HL-60/S4 (cell line): Measurements from ENCODE around the gene SLC34A3.

Experiments used
- in situ Hi-C: fragments of 300-500 bp; cut with MboI; formaldehyde crosslinking; loops from 2 replicates; pipeline ENCODE4 v1.14.3; 2022; ENCODE audit warnings: low sequenced_read_pairs

SLC34A3 gene

DNA sequence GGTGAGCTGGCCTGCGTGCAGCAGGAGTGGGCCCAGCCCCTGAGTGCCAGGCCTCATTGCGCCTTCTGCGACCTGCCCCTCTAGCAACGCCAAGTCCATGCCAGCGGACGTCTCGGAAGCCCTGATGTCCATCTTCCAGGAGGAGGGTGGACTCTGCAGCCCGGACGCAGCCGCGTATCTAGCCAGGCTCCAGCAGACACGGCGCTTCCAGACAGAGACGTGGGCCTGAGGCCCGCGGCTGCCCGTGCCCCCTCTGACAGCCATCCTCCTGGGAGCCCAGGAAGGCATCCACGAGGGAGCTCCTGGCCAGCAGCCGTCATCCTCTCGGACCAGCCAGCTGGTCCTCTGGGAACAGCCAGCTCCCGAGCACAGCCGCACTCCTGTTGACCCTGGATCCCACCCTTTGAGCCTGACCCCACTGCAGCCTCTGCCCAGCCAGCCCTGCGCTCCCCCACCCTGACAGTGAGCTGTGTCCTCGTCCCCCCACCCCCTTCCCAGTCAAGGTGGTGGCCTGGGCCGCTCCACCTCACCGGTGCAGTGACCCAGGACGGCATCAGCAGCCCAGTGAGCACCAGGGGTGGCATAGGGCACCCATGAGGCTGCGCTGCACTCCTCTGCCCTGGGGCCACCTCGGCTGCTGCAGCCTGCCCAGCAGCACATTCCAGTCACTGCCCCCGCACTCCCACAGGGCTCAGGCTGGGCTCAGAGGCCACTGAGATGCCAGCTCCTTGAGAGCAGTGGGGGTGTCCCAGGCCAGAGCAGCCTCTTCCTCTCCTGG lies 14.3 kb upstream of the SLC34A3 start:
- in situ Hi-C loops: loop anchor here (25.0 kb wide), 1 partner anchor 429 kb away; the partner anchor contains the start of genes CCDC183 and TMEM141

DNA sequence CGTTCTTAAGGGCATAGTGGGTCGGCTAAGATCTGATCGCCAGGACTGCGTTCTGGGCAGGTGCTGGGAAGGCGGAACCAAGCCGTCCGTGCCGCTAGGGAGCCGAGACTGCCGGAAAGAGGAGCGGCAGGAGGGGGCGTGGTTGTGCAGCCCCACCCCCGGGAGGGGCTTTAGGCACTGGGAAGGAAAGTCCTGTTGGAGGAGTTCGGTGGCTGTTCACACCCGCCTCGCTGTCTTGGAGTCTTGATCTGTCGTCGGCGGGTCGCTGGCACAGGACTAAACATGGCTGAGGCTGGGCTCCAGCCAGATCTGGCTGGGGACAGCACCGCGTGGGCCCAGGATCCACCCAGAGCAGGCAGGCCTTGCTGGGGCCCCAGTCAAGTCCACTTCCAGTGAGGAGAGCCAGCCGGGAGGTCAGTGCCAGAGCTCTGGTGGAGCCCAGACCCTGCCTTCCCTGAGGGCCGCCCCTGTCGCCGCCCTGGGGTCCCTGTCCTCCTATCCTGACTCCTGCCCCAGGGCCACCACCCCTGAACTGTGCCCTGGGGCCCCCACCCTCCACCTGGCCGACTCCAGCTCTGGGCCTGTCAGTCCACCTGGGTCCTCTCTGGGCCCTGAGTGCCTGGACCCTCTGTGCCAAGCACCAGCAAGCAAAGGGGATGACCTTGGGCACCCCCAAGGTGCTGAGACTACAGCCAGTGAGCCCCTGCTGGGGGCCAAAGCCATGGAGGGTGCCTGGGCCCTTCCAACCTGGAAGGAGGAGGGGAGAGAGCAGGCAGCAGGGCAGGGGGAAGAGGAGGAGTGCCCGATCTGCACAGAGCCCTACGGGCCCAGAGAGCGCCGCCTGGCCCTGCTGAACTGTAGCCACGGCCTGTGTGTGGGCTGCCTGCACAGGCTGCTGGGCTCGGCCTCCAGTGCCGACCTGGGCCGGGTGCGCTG lies 13.2 kb upstream of the SLC34A3 start:
- in situ Hi-C loops: loop anchor here (25.0 kb wide), 1 partner anchor 430 kb away; the partner anchor contains the start of genes CCDC183 and TMEM141

DNA sequence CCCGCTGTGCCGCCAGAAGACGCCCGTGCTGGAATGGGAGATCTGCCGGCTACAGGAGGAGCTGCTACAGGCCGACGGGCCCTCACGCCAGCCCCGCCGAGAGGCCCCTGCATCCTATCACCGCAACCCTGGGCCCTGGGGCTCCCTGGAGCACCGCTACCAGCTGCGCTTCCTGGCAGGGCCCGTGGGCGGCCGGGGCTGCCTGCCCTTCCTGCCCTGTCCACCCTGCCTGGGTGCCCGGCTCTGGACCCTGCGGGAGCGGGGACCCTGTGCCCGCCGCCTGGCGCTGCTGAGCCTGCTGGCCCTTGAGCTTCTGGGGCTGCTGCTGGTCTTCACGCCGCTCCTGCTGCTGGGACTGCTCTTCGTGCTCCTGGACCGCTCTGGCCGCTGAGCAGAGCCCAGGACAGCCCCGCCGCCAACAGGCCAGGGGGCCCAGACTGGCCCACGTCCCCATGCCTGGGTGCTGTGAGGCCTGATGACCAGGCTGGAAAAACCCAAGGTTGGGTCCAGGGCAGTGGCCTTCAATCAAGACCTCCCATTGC lies 12.4 kb upstream of the SLC34A3 start:
- in situ Hi-C loops: loop anchor here (25.0 kb wide), 1 partner anchor 431 kb away; the partner anchor contains the start of genes CCDC183 and TMEM141

DNA sequence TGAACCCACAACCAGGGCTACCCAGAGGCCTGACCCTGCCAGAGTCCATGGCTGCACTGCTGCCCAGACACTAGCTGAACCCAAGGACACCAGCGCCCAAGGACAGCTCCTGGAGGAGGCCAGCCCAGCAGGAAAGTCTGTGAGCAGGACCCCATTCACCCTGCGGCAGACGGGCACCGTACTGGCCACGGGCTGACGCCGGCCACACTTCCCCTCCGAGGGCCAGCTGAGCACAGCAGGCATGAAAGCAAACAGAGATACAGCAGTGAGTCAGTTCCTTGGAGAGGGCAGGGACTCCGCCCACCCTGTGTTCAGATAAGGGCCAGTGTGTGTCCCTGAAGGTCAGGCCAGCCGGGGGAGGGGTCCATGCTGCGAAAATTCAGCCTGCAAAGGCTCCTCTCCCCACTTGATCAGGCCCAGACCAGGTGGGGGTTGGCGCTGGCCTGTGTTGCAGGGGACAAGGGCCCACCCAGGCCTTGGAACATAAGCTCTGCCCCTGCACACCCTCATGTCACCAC lies 11.9 kb upstream of the SLC34A3 start:
- in situ Hi-C loops: loop anchor here (25.0 kb wide), 1 partner anchor 432 kb away; the partner anchor contains the start of genes CCDC183 and TMEM141

DNA sequence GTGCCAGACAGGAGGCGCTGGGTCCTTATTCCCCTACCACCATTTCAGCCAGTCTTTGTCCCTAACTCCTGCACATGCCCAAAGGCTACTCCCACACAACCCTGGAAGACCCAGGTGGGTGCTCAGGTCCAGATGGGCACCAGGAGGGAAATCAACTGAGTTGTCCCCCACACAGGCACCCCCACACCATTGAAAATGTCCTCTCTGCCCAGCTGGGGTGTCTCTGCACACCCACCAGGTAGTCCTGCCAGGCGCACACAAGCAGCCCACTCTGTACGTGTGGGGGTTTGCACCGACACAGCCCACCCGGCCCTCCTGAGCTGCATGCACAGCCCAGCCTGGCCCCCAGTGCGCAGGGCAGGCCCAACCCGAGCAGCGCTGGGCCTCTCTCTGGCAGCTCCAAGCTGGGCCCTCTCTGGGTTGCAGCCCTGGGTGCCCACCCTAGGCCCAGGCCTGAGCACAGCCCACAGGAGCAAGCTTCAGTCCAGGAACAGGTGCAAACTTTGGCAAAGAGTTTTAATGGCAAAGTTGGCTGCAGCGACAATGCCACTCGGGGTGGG lies 10.9 kb upstream of the SLC34A3 start:
- in situ Hi-C loops: loop anchor here (25.0 kb wide), 1 partner anchor 433 kb away; the partner anchor contains the start of genes CCDC183 and TMEM141

DNA sequence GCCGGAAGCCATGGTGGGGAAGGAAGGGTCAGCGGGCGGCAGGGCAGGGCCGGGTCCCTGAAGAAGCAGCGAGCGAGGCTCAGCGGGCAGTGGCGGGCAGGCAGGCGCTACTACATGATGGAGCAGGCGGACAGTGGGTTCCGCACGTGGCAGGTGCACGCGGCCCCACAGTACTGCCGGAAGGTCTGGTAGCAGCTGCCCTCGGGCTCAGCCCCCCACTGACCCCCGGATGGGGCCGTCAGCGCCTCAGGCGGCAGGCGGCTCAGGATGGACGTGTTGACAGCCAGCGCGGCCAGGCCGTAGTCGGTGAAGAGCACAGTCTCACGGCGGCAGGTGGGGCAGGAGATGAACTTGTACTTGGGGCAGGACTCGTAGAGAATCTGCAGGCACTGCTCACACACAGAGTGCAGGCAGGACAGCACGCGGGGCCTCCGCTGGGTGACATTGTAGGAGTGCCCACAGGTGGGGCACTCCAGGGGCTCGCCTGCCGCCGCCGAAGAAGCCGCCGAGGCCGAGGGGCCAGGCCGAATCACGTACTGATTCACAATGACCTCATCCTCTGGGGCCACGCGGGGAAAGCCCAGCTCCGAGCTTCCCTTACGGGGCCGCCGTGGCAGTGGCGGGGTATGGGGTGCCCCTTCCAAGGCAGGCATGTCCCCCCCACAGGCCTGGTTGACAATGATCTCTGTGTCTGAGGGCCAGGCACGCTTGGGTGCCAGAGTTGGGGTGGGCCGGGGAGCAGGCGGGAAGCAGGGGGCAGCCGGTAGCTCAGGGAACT lies 10.2 kb upstream of the SLC34A3 start:
- in situ Hi-C loops: loop anchor here (25.0 kb wide), 1 partner anchor 433 kb away; the partner anchor contains the start of genes CCDC183 and TMEM141

DNA sequence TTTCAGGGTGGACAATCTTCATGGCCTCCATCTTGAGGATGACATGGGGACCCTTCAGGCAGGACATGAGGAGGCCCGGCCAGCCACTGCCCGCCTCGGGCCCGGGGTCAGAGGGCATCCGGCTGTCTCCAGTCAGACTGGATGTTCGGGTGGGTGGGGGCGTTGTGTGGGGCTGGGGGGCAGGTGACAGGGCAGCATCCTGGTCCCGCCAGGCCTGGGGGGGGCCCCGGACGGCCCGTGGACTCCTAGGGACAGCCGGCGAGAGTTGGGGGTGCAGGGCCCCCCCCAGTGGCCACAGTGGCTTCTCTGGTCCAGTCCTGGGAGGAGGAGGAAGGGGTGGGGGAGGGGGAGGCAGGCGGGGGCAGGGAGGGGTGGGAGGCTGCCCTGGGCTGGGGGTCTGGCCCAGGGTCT lies 9.6 kb upstream of the SLC34A3 start:
- in situ Hi-C loops: loop anchor here (25.0 kb wide), 1 partner anchor 434 kb away; the partner anchor contains the start of genes CCDC183 and TMEM141

DNA sequence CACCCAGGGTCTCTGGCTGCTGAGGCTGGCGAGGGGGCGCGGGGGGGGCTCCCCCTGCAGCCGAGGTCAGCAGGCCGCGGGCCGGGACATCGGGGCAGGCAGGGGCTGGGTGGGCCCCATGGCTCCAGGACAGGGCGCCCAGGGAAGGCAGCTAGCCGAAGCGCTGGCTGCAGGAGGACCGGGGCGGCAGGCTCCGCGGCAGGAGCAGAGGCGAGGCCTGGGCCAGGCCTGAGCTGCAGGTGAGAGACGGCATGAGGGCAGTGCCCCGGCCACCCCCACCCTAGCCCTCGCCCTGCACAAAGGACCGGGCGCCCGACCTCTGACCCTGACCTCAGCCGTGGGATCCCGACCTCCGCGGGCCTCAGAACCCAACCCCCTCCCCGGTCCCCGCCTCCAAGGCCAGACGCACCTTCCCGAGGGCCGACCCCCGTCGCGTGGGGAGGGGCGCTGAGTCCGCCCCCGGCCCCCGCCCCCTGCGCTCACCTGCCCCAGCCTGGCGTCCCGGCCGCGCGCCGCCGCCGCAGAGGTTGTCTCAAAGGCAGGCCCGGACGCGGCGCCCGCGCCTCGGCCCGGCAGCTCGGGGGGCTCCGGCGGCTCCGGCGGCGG lies 9.1 kb upstream of the SLC34A3 start:
- in situ Hi-C loops: loop anchor here (25.0 kb wide), 1 partner anchor 434 kb away; the partner anchor contains the start of genes CCDC183 and TMEM141

DNA sequence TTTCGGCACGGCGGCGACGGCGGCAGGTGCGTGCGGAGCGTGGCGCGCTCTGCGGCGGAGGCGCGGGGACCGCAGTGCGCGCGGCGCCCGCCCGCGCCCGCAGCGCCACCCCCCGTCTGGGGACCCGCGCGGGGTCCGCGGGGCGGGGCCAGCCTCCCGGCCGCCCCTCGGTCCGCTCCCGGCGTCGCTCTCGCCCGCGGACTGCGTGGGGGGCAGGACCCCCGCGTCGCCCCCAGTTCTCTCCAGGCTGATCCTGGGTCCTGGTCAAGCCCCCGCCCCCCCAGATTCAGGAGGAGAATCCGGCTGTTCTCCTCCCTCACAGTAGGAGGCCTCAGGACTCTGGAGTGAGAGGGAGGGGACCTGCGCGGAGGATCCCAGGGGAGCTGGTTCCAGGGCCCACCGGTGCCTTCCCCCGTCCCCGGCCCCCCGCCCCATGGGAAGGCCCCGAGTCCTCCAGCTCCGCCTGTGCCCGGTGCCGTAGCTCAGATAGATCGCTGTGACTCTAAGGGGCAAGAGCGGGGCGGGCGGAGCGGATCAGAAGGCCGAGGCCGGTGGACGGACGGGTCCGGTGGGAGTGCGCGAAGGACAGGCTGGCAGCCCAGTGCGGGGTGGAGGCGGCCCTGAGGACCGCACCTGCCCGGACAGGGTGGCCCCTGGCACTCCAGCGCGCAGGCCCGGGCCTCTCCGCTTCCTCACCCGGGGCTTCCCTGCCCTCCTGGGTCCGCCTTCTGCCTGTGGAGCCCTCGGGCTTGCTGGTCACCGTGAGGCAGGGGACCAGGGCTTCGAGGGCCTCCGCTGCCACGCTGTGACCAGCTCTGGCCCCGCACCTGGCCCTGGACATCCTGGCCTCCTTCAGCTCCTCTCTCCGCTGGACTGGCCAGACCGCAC lies 8.3 kb upstream of the SLC34A3 start, which contains the start of gene RNF208:
Gene RNF208 (minus strand): TSS at position 51 of the 888 bp plus-strand sequence. CDS start 1,028 bp downstream, outside the sequence.
- in situ Hi-C loops: loop anchor here (25.0 kb wide), 1 partner anchor 435 kb away; the partner anchor contains the start of genes CCDC183 and TMEM141

DNA sequence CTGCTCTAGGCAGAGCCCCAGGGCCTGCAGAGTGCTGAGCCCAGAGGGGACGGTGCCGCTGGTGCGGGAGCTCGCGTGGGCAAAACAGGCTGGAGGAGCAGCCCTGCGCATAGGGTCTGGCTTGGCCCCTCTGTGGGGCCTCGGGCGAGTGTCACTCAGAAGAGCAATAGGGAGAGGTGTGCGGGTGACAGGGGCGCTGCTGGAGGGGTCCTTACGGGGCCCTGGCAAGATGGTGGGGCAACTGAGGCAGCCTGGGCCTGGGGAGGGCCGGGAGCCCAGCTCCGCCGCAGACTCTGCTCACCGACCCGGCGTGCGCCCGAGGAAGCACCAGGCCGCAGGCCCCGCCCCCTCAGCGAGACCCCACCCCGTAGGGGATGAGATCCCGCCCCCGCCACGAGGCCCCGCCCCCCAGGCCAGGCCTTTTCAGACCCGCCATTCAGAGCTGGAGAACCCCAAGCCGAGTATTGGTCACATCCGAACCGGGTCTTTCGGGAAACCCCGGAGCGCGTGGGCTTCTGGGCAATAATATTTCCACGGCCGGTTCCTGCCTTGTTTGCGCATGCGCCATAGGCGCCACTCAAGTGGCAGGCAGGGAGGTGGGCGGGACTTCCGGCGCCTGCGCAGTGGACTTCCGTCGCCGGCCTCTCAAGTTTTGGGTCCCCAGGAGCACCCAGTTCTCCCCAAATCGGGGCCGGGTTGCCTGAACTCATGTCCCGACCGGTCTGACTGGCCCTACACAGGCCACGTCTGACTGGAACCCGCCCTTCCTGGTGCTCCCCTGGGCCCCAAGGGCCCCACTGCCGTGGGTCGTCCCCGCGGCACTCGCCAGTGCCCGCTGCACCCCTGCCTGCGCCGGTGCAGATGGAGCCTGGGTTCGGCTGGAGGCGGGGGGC lies 7.4 kb upstream of the SLC34A3 start:
- in situ Hi-C loops: loop anchor here (25.0 kb wide), 1 partner anchor 436 kb away; the partner anchor contains the start of genes CCDC183 and TMEM141

DNA sequence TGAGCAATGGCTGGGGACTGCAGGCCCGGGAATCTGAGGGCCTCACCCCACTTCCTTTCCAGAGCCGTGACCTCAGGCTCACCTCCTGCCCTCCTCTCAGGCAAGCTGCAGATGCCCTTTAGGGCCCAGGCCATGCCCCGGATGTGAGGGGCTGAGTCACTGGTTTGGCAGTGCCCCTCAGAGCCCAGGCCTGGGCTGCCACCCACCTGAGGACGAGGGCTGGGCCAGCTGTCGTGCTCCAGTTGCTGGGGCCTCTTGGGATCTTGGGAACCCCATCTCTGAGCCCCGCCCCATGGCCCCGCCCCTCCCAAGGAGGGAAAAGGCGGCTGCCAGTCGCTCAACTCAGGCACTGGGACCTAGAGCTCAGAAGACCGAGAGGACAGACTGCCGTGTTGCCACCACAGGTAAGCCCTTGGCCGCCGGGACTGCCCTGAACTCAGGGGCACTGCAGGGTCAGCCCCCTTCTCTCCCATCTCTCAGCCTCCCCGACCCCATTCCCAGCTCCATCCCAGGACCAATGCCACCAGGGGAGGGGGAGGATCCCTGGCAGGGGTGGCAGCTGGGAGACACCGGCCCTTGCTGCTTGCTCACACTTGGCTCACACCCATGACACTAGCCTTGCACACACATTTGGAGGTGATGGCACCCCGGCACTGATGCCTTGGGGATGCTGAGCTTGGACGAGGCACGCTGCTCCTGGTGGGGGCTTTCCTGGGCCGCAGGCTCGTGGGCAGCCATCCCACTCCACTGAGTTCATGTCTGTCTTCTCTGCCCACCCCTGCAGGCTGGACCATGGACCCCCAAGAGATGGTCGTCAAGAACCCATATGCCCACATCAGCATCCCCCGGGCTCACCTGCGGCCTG lies 5.6 kb upstream of the SLC34A3 start, which contains the start of gene CYSRT1:
Gene CYSRT1 (plus strand): TSS at position 345 of the 865 bp plus-strand sequence. CDS start 448 bp downstream, at position 793.
- in situ Hi-C loops: loop anchor here (5.0 to 25.0 kb wide), 2 partner anchors 103 to 438 kb away; partner anchors contain the start of genes CCDC183 and TMEM141

DNA sequence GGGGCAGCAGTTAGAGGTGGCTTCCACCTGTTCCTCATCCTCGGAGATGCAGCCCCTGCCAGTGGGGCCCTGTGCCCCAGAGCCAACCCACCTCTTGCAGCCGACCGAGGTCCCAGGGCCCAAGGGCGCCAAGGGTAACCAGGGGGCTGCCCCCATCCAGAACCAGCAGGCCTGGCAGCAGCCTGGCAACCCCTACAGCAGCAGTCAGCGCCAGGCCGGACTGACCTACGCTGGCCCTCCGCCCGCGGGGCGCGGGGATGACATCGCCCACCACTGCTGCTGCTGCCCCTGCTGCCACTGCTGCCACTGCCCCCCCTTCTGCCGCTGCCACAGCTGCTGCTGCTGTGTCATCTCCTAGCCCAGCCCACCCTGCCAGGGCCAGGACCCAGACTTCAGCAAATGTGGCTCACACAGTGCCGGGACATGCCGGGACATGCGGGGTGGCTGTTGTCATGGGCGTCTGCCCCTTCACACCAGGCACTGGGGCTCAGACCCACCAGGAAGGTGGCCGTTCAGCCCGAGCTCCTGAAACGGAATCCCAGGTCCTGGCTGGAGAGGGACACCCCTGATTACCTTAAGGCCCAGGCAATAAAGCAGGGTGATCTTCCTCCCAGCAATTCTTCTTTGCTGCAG lies 4.9 kb upstream of the SLC34A3 start:
- in situ Hi-C loops: loop anchor here (5.0 kb wide), 1 partner anchor 104 kb away; no protein-coding TSS in a partner anchor

DNA sequence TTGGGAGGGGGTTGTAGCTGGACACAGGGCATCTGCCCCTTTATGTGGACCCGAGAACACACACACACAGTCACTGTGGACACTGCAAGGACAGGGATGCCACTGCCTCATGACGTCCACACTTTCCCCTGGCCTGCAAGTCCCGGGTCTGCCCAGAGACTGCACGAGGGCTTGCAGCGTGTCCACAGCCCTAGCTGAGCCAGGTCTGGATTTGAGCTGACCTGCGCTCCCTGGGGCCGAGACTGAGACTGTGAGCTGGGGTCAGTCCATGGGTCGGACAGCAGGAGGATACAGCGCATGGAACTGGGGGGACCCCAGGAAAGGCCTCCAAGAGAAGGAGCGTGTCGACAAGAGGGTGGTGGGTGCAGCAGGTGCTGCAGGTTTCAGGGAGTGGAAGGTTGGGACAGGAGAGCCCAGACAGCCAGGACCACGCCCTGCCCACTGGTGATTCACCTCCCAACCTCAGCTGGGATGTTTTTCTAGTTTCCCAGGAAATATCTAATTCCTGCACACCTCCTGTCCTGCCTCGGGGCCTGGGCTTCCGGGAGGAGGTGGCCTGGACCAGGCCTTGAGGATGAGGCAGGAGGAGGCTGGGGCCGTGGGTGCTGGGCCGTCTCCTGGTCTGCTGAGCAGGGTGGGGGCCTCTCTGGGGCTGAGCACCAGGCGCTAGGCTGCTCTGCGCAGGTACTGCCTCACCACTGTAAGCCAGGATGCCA lies 4.2 kb upstream of the SLC34A3 start:
- in situ Hi-C loops: loop anchor here (5.0 kb wide), 1 partner anchor 104 kb away; no protein-coding TSS in a partner anchor
